Cardiac ventricle fibroblast (primary cell): Measurements from ENCODE around the gene FBN1. TPM values are rescaled to one million over a fixed set of nuclear protein-coding genes. Genes with fewer than 3 reads are reported as not detected.

ENCODE experiments used
- total RNA-seq: library from RNA; depleted of rRNA; stranded (reverse); fragments of >200 nt; gene quantifications from 2 replicates; pipeline ENCODE4 v1.2.3, GENCODE V29; 2015

FBN1 gene
- 830 and 868 TPM in 2 replicates for total RNA-seq

DNA sequence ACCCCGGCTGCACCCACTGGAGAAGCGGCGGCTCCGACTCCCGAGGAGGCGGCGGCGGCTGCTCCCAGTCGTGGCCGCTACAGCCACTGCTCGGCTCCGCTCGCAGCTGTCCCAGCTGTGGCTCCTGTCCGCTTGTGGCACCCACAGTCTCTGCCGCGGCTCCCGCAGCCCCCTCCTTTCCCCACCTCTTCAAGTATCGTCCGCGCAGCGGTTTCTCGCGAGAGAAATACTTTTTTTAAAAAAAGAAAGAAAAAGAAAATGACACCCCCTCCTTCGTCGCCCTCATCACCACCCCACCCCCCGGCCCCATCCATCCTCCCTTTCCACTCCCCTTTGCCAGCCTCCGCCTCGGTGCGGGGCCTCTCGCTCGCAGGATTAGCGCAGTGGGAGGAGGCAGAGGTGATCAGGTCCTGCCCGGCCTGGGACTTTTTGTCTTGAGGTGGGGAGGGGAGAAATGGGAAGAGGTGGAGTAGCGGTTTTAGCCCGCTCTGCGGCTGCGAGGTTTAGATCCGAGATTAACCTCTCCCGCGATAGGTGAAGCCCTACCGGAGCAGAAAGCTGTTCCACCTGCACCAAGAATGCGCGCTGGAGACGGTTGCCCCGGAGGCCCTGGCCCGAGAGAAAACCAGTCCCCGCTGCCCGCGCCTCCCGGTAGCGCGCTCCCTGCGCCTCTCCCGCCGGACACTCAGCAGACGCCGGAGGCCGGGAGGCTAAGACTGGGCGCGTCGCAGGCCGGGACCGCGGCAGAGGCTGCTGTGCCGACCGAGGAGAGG is at the start of gene FBN1:
FBN1 (minus strand) TSS at position 152 of the 773 bp plus-strand sequence. CDS start 940 bp downstream, outside the sequence.

Other genes with a start within 250 kb of the FBN1 start
- 1.1 and 2.9 TPM in 2 replicates for gene CEP152, start 165.4 kb upstream of the FBN1 start, total RNA-seq
- gene EID1, start 232.4 kb upstream of the FBN1 start, total RNA-seq = 204 and 337 TPM in 2 replicates